C4-2B (cell line): Measurements from ENCODE around the gene CLEC1A.

Source experiments
- H3K27ac ChIP-seq: fragments of 450-650 bp; 2 replicates; pipeline ENCODE4 v1.5.1; 2017
- CTCF ChIP-seq: fragments of 450-650 bp; conservative IDR thresholded peaks from 2 replicates; pipeline ENCODE4 v1.5.1; 2017; ENCODE audit warnings: mild to moderate bottlenecking
- ZFX ChIP-seq: fragments of 450-650 bp; IDR thresholded peaks from 2 replicates; pipeline ENCODE4 v1.6.1; 2017

The CLEC1A gene

GRCh38 chr12:10101648-10102220 lies 2.9 kb upstream of the CLEC1A start:
- TF ChIP-seq CTCF (no peak), ZFX (no peak)
- peak overlapping the region; percentile 34; the same call in 1 of the 2 replicates for H3K27ac ChIP-seq

GRCh38 chr12:10101042-10101579 lies 2.3 kb upstream of the CLEC1A start:
- H3K27ac ChIP-seq: peak overlapping the region; percentile 34
- TF ChIP-seq ZFX (no peak), CTCF (no peak)

- H3K27ac ChIP-seq: no peak overlapping the region
These were observed 1.3 kb downstream of the CLEC1A start for GRCh38 chr12:10097521-10097920.

GRCh38 chr12:10095971-10096370 lies 2.8 kb downstream of the CLEC1A start:
- no peak for TF ChIP-seq CTCF
- TF ChIP-seq ZFX: no peak
- H3K27ac ChIP-seq: no peak overlapping the region

More at GRCh38 chr12:10097521-10097920, 1.3 kb downstream of the CLEC1A start:
- no peak for TF ChIP-seq ZFX
- no peak for TF ChIP-seq CTCF

- no peak overlapping the region for H3K27ac ChIP-seq
- TF ChIP-seq CTCF: no peak
- no peak for TF ChIP-seq ZFX
These were observed 4.0 kb downstream of the CLEC1A start for GRCh38 chr12:10094646-10095395.

GRCh38 chr12:10088955-10089900 lies 9.6 kb downstream of the CLEC1A start:
- TF ChIP-seq CTCF: no peak
- TF ChIP-seq ZFX: no peak
- no peak overlapping the region for H3K27ac ChIP-seq
